PC-3 (cell line): ENCODE data around the gene NSDHL. TPM values are rescaled to one million over a fixed set of nuclear protein-coding genes. Genes with fewer than 3 reads are reported as not detected.

Experiments
- ATAC-seq: fragments of 200-7000 bp; cut with Tn5 transposase; 2 replicates; pipeline ENCODE4 v1.9.1; 2020; ENCODE audit warnings: mild to moderate bottlenecking, moderate library complexity
- BruUV-seq: library from RNA; stranded (reverse); fragments of 400-500 nt; replicated peaks from 2 replicates; lab custom pipeline; 2021; lab: Mats Ljungman, UMichigan
- CTCF ChIA-PET: fragments of 300-600 bp; sonication (Branson Sonifier 250); formaldehyde crosslinking; loops from one replicate; lab custom pipeline; 2022; ENCODE audit warnings: antibody characterized with exemption; lab: Charles Lee
- POLR2A ChIA-PET: fragments of 300-600 bp; sonication (Branson Sonifier 250); formaldehyde crosslinking; loops from one replicate; lab custom pipeline; 2022; ENCODE audit warnings: antibody characterized with exemption; ENCODE audit not compliant: unreplicated experiment; lab: Charles Lee
- DNase-seq: peaks from one replicate; pipeline ENCODE4 v3.0.0-alpha.2; 2015
- H2AFZ ChIP-seq: fragments of 300-600 bp; sonication (generic); 2 replicates; pipeline ENCODE4 v1.6.0; 2016; ENCODE audit warnings: antibody characterized with exemption, low read length
- H3F3A ChIP-seq: fragments of 300-600 bp; sonication (generic); one replicate; pipeline ENCODE4 v1.6.0; 2017; ENCODE audit warnings: antibody characterized with exemption, low read length, control low read depth, mild to moderate bottlenecking; ENCODE audit not compliant: unreplicated experiment
- H3K27ac ChIP-seq: fragments of 300-600 bp; sonication (generic); 2 replicates; pipeline ENCODE4 v1.5.1; 2016; ENCODE audit warnings: mild to moderate bottlenecking, low read length
- H3K27me3 ChIP-seq: fragments of 300-600 bp; sonication (generic); 2 replicates; pipeline ENCODE4 v1.6.1; 2016; ENCODE audit warnings: low read length, mixed read lengths
- H3K36me3 ChIP-seq: fragments of 300-600 bp; sonication (generic); 2 replicates; pipeline ENCODE4 v1.6.1; 2016; ENCODE audit warnings: low read depth, mixed run types, low read length, mixed read lengths
- H3K4me1 ChIP-seq: fragments of 300-600 bp; sonication (generic); 2 replicates; pipeline ENCODE4 v1.5.1; 2016; ENCODE audit warnings: low read length; ENCODE audit not compliant: insufficient read depth
- H3K4me2 ChIP-seq: fragments of 300-600 bp; sonication (generic); 2 replicates; pipeline ENCODE4 v1.6.0; 2016; ENCODE audit warnings: low read length
- H3K4me3 ChIP-seq: fragments of 300-600 bp; sonication (generic); 2 replicates; pipeline ENCODE4 v1.5.1; 2016; ENCODE audit warnings: mild to moderate bottlenecking, low read length, mixed read lengths
- H3K79me2 ChIP-seq: fragments of 300-600 bp; sonication (generic); 2 replicates; pipeline ENCODE4 v1.6.1; 2017; ENCODE audit warnings: low read length, mixed read lengths
- H3K9ac ChIP-seq: fragments of 300-600 bp; sonication (generic); 2 replicates; pipeline ENCODE4 v1.6.0; 2016; ENCODE audit warnings: mild to moderate bottlenecking, low read length
- H3K9me2 ChIP-seq: fragments of 300-600 bp; sonication (generic); replicated peaks from 2 replicates; pipeline ENCODE4 v1.6.1; 2016; ENCODE audit warnings: mixed run types, low read length, mixed read lengths
- H3K9me3 ChIP-seq: fragments of 300-600 bp; sonication (generic); 2 replicates; pipeline ENCODE4 v1.6.1; 2016; ENCODE audit warnings: low read length, mixed read lengths
- H4K20me1 ChIP-seq: fragments of 300-600 bp; sonication (generic); 2 replicates; pipeline ENCODE4 v1.6.1; 2016; ENCODE audit warnings: low read length, mixed read lengths
- EZH2 ChIP-seq: fragments of 300-600 bp; sonication (generic); IDR thresholded peaks from one replicate; pipeline ENCODE4 v1.6.1; 2017; ENCODE audit warnings: antibody characterized with exemption, mild to moderate bottlenecking, low read length; ENCODE audit not compliant: unreplicated experiment
- EZH2phosphoT487 ChIP-seq: fragments of 300-600 bp; sonication (generic); IDR thresholded peaks from 2 replicates; pipeline ENCODE4 v1.6.1; 2018; ENCODE audit warnings: mild to moderate bottlenecking, antibody characterized with exemption, low read length, borderline replicate concordance
- intact Hi-C: fragments of 100-400 bp; cut with micrococcal nuclease; formaldehyde crosslinking; loops from 2 replicates; pipeline ENCODE4 v1.9.0; 2023
- total RNA-seq: library from RNA; depleted of rRNA; stranded (reverse); fragments of >200 nt; gene quantifications from 2 replicates; pipeline ENCODE4 v1.2.3, GENCODE V29; 2014
- TF ChIP-seq, protein P1 (sequence below): fragments of 300-600 bp; sonication (generic); conservative IDR thresholded peaks from 2 replicates; pipeline ENCODE4 v1.5.1; 2017; ENCODE audit warnings: antibody characterized with exemption, low read depth, mild to moderate bottlenecking, low read length

The NSDHL gene
- total RNA-seq, 1 experiment from 2014 or later: 33.7 TPM

GRCh38 chrX:152865232-152865920 is 34.5 kb downstream of the NSDHL start:
- H3K27ac ChIP-seq: no peak overlapping the region
- H3F3A ChIP-seq: no peaks in the 10 kb centered on the region
- H3K79me2 ChIP-seq: no peaks in the 10 kb centered on the region
- intact Hi-C loops: no loop called here
- no peaks in the 10 kb centered on the region for H3K9me2 ChIP-seq
- H3K4me3 ChIP-seq: no peak overlapping the region
- no peak overlapping the region for H3K4me2 ChIP-seq
- no TSS peak for BruUV-seq
- ChIA-PET POLR2A (no interaction called here), CTCF (no interaction called here)
- no peaks in the 10 kb centered on the region for H3K27me3 ChIP-seq
- H2AFZ ChIP-seq: no peak overlapping the region
- H3K9ac ChIP-seq: no peak overlapping the region
- no peak for TF ChIP-seq EZH2
- TF ChIP-seq, protein P1, sequence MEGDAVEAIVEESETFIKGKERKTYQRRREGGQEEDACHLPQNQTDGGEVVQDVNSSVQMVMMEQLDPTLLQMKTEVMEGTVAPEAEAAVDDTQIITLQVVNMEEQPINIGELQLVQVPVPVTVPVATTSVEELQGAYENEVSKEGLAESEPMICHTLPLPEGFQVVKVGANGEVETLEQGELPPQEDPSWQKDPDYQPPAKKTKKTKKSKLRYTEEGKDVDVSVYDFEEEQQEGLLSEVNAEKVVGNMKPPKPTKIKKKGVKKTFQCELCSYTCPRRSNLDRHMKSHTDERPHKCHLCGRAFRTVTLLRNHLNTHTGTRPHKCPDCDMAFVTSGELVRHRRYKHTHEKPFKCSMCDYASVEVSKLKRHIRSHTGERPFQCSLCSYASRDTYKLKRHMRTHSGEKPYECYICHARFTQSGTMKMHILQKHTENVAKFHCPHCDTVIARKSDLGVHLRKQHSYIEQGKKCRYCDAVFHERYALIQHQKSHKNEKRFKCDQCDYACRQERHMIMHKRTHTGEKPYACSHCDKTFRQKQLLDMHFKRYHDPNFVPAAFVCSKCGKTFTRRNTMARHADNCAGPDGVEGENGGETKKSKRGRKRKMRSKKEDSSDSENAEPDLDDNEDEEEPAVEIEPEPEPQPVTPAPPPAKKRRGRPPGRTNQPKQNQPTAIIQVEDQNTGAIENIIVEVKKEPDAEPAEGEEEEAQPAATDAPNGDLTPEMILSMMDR: no peak
- TF ChIP-seq EZH2phosphoT487: no peak
- DNase-seq: no peak
- peaks cover 12% of the 10 kb centered on the region for H3K4me1 ChIP-seq
- ATAC-seq: no peak
- no peaks in the 10 kb centered on the region for H4K20me1 ChIP-seq
- H3K36me3 ChIP-seq: peaks cover 5% of the 10 kb centered on the region; the same call in 1 of the 2 replicates
- no peaks in the 10 kb centered on the region for H3K9me3 ChIP-seq

DNA sequence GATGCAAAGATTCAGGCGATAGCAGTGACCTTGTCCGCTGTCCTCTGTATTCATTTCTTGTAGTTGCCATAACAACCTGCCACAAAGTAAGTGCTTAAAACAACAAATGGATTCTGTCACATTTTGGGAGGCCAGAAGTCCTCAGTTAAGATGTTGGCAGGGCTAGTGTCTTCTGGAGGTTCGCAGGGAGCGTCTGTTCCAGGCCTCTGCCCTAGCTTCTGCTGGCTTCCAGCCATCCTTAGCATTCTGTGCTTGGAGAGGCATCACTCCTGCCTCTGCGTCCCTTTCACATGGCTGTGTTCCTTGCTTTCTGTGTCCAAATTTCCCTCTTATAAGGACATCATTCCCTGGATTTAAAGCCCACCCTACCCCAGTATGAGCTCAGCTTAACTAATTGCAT is 35.5 kb downstream of the NSDHL start:
- H3F3A ChIP-seq: no peaks in the 10 kb centered on the region
- no peak overlapping the region for H3K9ac ChIP-seq
- no peaks in the 10 kb centered on the region for H3K9me2 ChIP-seq
- no peak overlapping the region for H2AFZ ChIP-seq
- H3K27ac ChIP-seq: no peak overlapping the region
- peaks cover 5% of the 10 kb centered on the region; the same call in 1 of the 2 replicates for H3K36me3 ChIP-seq
- no peak overlapping the region for H3K4me3 ChIP-seq
- no peaks in the 10 kb centered on the region for H3K79me2 ChIP-seq
- no peaks in the 10 kb centered on the region for H3K9me3 ChIP-seq
- POLR2A ChIA-PET: no interaction called here
- DNase-seq (no peak), ATAC-seq (no peak)
- TF ChIP-seq EZH2phosphoT487 (no peak), EZH2 (no peak)
- TF ChIP-seq, protein P1: no peak
- H3K4me1 ChIP-seq: 0 out of 2 replicates have a peak, but pooled peaks cover 2% of the 10 kb centered on the region
- no peaks in the 10 kb centered on the region for H3K27me3 ChIP-seq
- no TSS peak for BruUV-seq
- no peaks in the 10 kb centered on the region for H4K20me1 ChIP-seq
- no peak overlapping the region for H3K4me2 ChIP-seq
- intact Hi-C loops: no loop called here
- CTCF ChIA-PET: no interaction called here

DNA sequence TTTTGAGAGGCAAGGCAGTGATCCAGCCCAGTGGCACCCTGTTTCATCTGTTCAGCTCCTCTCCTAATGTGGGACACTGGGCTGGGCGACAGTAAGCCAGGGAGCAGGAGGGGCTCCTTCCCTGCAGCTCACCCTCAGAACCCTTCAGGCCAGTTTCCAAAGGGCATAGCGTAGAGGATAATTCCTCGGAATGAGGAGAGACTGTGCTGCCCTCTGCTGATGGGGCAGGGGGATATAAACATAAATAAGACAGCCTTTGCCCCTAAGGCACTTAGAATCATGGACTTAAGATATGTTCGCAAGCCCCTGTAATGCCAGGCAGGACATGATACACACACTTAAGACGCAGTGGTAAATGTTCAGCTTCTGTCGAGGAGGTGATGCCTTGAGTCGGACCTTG is 39.1 kb downstream of the NSDHL start:
- no peak overlapping the region for H3K27ac ChIP-seq
- ATAC-seq (no peak), DNase-seq (peak; percentile 25)
- TF ChIP-seq, protein P1: peak; percentile 48
- TF ChIP-seq EZH2 (no peak), EZH2phosphoT487 (no peak)
- no peaks in the 10 kb centered on the region for H3F3A ChIP-seq
- no peaks in the 10 kb centered on the region for H4K20me1 ChIP-seq
- no peak overlapping the region for H3K9ac ChIP-seq
- H3K36me3 ChIP-seq: no peaks in the 10 kb centered on the region; the same call in 1 of the 2 replicates
- no peak overlapping the region for H3K4me2 ChIP-seq
- no peaks in the 10 kb centered on the region for H3K9me3 ChIP-seq
- H3K27me3 ChIP-seq: no peaks in the 10 kb centered on the region
- H3K9me2 ChIP-seq: no peaks in the 10 kb centered on the region
- ChIA-PET POLR2A (no interaction called here), CTCF (no interaction called here)
- no peak overlapping the region for H3K4me3 ChIP-seq
- H2AFZ ChIP-seq: no peak overlapping the region
- intact Hi-C loops: no loop called here
- no peaks in the 10 kb centered on the region for H3K4me1 ChIP-seq
- H3K79me2 ChIP-seq: no peaks in the 10 kb centered on the region
- BruUV-seq: no TSS peak
